NT2/D1 (cell line): ENCODE data around the gene CTSD.

Source experiments
- SUZ12 ChIP-seq: IDR thresholded peaks from 2 replicates; pipeline ENCODE4 v1.6.1; 2011; ENCODE audit not compliant: insufficient read length, insufficient read depth; ENCODE audit errors: extremely low read depth
- YY1 ChIP-seq: IDR thresholded peaks from 2 replicates; pipeline ENCODE4 v1.6.1; 2011; ENCODE audit not compliant: insufficient read length, insufficient read depth
- ZNF274 ChIP-seq: IDR thresholded peaks from 2 replicates; pipeline ENCODE4 v1.6.1; 2011; ENCODE audit warnings: mild to moderate bottlenecking, low read depth, low read length

- no peak for TF ChIP-seq YY1
- no peak for TF ChIP-seq ZNF274
- TF ChIP-seq SUZ12: no peak
Observed at GRCh38 chr11:1812274-1812673, 48.5 kb upstream of the CTSD start.
